GM18511 (cell line): Measurements from ENCODE around the gene BBS4.
"Not testable (repeated sequence)": the region's sequence is repeated elsewhere in the genome, so short reads cannot be mapped to it uniquely, and the experiment has no call there.

Source experiments
- ATAC-seq: cut with Tn5 transposase; IDR thresholded peaks from one replicate; pipeline ENCODE4 v1.9.1; 2021; ENCODE audit warnings: mild to moderate bottlenecking, moderate library complexity; ENCODE audit not compliant: unreplicated experiment

Gene BBS4

DNA sequence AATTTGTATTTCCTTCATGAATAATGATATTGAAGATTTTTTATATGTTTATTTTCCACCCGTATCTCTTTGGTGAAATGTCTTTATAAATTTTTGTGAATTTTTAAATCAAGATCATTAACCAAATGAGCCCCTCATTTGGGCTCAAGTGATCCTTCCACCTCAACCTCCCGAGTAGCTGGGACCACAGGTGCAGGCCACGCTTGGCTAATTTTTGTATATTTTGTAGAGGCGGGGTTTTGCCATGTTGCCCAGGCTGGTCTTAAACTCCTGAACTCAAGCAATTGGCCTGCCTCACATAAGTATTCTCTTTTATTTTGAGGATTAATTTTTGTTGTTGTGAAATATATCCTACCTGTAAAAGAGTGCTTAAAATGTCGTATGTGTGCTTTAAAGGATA lies 4.9 kb downstream of the BBS4 start:
- no peak for ATAC-seq

DNA sequence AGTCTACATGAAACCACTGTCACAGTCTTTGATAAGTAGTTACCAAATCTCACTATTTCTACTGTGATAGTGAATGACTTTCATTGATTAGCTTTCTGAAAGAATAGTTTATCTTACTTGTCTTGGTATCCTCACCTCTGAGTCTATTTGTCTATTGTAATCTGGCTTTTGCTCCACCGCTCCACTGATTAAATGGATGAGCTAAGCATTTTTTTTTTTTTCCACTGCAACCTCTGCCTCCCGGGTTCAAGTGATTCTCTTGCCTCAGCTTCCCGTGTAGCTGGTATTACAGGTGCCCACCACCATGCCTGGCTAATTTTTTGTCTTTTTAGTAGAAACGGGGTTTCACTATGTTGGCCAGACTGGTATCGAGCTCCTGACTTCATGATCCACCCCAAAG lies 12.9 kb downstream of the BBS4 start:
- ATAC-seq = no peak

DNA sequence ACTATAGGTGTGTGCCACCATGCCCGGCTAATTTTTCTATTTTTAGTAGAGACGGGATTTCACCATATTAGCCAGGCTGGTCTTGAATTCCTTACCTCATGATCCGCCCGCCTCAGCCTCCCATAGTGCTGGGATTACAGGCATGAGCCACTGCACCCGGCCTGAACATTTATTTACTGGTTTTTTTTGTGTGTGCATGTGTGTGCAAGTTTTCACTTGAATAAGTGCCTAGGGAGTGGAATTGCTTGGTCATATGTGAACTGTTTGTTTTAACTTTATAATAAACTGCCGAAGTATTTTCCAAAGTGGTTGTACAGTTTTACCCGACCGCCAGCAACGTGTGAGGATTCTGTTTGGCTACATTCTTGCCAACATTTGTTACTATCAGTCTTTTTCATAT lies 14.1 kb downstream of the BBS4 start:
- no peak for ATAC-seq

- no peak for ATAC-seq
These were observed 20.3 kb downstream of the BBS4 start for GRCh38 chr15:72706266-72706665.

DNA sequence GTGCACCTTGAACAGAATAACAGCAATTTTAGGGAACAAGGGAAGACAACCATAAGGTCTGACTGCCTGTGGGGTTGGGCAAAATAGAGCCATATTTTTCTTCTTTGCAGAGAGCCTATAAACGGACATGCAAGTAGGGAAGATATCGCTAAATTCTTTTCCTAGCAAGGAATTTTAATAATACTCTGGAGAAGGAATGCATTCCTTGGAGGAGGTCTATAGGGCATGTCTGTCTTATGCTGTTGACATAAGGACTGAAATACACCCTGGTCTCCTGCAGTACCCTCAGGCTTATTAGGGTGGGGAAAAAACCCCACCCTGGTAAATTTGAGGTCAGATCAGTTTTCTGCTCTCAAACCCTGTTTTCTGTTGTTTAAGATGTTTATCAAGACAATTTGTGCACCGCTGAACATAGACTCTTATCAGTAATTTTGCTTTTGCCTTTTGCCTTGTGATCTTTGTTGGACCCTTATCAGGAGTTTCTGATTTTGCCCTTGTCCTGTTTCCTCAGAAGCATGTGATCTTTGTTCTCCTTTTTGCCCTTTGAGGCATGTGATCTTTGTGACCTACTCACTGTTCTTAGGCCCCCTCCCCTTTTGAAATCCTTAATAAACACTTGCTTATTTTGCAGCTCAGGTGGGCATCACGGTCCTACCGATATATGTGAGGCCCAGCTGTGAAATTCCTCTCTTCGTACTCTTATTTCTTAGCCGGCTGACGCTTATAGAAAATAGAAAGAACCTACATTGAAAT lies 22.7 kb downstream of the BBS4 start:
- ATAC-seq = not testable (repeated sequence)

- no peak for ATAC-seq
These were observed 36.2 kb downstream of the BBS4 start for GRCh38 chr15:72722071-72722696.

DNA sequence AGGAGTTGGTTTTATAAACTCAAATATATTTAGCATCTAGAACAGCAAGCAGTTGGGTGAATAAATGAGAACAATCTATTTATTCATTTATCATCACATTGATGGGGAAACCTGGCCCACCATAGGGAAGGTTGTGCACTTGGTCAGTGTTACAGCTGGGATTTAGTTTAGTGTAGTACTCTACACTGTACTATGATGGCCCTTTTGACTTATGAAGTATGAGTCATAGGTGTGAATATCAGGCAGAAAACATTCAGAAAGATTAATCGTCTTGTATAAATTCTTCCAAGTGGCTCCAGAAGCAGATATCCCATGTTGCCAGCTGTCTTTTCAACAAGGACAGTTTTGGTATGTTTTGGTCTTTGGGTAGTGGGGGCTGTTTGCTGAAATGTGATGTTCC lies 38.0 kb downstream of the BBS4 start:
- ATAC-seq = no peak

DNA sequence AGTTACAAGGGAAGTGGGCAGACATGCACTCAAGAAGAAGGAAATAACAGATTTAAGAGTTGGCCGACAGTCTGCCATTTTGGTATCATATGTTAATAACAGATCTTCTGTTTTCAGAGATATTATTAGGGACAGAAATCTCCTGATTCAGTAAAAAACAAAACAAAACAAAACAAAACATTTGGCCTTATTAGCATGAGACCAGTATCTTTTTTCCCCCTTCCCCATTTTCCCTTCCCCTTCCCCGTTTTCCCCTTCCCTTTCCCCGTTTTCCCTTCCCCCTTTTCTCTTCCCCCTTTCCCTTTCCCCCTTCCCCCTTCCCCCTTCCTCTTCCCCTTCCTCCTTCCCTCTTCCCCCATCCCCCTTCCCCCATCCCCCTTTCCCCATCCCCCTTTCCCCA lies 39.4 kb downstream of the BBS4 start:
- no peak for ATAC-seq

- not testable (repeated sequence) for ATAC-seq
These were observed 39.8 kb downstream of the BBS4 start for GRCh38 chr15:72725851-72726250.

- ATAC-seq = no peak
These were observed 41.1 kb downstream of the BBS4 start for GRCh38 chr15:72727154-72727553.

DNA sequence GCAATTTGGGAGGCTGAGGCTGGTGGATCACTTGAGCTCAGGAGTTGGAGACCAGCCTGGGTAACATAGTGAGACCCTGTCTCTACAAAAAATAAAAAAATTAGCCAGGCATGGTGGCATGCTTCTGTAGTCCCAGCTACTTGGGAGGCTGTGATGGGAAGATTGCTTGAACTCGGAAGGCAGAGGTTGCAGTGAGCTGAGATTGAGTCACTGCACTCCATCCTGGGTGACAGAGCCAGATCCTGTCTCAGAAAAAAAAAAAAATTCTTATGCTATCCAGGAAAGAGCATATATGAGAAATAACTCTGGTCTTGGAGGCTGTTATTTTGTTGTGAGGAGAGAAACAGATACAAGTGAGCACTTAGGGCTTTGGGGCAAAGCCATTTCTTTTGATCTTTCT lies 42.2 kb downstream of the BBS4 start:
- not testable (repeated sequence) for ATAC-seq

DNA sequence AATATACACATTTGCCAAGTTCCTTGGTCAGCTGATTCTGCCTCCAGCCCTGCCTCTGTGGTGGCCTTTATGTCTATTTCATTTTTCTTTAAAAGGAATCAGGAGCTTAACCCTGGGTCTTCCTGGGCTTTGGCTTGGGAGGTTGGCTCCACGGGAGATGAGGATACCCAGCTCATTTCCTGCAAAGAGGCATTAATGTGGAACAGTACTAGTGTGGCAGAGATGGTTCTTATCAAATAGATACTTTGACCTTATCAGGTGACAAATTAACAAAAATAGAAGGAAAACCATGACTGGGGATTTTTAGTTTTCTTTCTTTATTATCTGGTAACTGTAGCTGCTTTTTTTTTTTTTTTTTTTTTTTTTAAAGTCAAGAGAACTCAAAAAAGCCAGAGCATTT lies 42.8 kb downstream of the BBS4 start:
- ATAC-seq = no peak

- ATAC-seq = no peak
These were observed 46.1 kb downstream of the BBS4 start for GRCh38 chr15:72732086-72732485.

DNA sequence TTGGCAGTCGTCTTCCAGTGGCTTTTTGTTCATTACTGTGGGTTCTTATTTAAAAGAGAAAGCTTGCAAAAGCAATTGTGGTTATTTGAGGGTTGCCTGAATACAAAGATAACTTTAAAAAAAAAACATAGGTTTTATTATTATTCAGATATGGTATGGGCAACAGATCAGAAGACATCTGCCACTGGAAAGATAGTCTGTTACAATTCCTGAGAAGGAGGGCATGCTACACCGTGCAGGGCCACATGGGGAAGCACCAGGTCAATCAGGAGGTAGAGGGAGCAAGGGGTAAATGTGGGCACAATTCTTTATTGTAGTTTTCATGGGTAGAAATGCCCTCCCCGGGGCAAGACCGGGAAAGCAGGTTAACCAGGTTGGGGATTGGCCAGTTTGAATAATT lies 46.5 kb downstream of the BBS4 start:
- no peak for ATAC-seq

- no peak for ATAC-seq
These were observed 48.1 kb downstream of the BBS4 start for GRCh38 chr15:72733941-72734738.

GRCh38 chr15:72735111-72735510 lies 49.1 kb downstream of the BBS4 start:
- no peak for ATAC-seq

GRCh38 chr15:72737061-72737460 lies 51.1 kb downstream of the BBS4 start:
- ATAC-seq = no peak

GRCh38 chr15:72737723-72738122 lies 51.7 kb downstream of the BBS4 start:
- no peak for ATAC-seq

DNA sequence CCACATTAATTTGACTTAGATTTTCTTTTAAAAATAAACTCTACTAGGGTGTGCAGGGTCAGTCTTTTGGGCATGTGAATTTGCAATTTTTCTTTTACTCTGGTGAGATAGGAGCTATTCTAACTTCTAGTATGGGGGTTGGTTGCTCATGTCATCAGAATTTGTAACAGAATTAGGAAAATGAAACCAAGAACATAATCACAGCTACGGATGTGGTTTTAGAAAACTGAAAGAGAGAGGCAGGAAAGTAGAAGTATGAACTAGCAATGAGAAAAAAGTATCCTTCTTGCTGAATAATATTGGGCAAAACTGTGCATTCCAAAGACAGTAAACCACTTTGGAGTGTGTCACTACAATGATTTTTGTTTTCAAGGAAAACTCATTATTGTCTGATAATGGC lies 54.2 kb downstream of the BBS4 start:
- peak; percentile 82 for ATAC-seq

- no peak for ATAC-seq
These were observed 63.7 kb downstream of the BBS4 start for GRCh38 chr15:72749700-72750099.

- no peak for ATAC-seq
These were observed 65.9 kb downstream of the BBS4 start for GRCh38 chr15:72751751-72752455.
